ENCODE measurements around the gene POM121C.
"Not testable (repeated sequence)": the region's sequence is repeated elsewhere in the genome, so short reads cannot be mapped to it uniquely, and the experiment has no call there.

Gene POM121C

DNA sequence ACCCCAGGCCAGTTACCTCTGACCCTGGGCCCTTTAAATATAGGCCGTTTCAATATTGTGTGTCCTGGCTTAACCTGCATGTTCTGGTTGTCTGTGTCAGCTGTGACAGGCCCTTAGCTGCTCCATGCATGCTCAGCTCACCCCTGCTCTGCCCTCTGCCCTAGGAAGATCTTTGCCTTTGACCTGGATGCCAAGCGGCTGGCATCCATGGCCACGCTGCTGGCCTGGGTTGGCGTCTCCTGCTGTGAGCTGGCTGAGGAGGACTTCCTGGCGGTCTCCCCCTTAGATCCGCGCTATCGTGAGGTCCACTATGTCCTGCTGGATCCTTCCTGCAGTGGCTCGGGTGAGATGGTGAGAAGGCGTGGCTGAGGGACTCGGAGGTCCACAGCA lies 70.7 kb downstream of the POM121C start:
- not testable (repeated sequence) for DNase-seq (ENCODE audit: low read depth)

DNA sequence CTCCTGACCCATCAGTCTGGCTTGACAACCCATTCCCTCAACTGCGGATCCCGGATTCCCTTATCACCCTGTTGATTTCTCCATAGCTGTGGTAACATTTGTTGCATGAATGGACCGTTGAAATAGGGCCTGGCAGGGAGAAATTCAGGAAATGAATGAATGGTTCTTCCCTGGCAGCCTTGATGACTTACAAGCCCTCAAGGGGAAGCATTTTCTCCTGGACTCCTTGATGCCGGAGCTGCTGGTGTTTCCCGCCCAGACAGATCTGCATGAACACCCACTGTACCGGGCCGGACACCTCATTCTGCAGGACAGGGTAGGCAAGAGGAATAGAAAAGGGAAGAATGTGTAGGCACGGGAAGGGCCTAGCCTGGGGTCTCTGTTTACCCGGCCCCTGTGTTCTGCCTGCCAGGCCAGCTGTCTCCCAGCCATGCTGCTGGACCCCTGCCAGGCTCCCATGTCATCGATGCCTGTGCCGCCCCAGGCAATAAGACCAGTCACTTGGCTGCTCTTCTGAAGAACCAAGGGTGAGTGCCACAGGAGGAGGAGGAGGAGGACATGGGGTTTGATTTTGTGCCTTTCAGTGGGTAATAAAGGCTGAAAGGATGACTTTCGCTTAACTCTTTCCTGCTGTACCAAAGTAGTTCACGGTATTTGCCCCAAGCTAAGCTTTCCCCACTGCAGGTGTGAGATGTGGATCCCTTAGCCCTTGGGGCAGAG lies 71.2 kb downstream of the POM121C start:
- H3K4me3 ChIP-seq (ENCODE audit: low read depth, low read length); DNase-seq (ENCODE audit: low read depth): not testable (repeated sequence)

More for the DNA sequence above, 70.7 kb downstream of the POM121C start:
- H3K4me3 ChIP-seq (ENCODE audit: low read depth, low read length) = not testable (repeated sequence)

DNA sequence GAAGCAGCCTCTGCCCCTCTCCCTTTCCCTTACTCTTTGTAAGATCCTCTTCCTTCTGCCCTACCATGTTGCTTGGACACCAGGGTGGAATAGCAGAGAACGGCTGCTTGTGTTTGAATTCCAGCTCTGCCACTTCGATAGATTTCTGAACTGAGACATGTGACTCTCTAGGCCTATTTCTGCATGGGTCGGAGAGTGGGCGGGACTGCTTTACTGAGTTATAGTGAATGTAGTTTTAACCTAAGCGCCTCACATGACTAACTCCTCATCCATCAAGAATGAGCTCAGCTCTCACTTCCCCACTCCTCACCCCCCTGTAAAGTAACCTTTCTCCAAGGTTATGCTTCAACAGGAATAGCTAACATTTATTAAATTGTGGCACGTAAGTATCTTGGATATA lies 71.9 kb downstream of the POM121C start:
- H3K4me3 ChIP-seq (ENCODE audit: low read depth, low read length); DNase-seq (ENCODE audit: low read depth): not testable (repeated sequence)

DNA sequence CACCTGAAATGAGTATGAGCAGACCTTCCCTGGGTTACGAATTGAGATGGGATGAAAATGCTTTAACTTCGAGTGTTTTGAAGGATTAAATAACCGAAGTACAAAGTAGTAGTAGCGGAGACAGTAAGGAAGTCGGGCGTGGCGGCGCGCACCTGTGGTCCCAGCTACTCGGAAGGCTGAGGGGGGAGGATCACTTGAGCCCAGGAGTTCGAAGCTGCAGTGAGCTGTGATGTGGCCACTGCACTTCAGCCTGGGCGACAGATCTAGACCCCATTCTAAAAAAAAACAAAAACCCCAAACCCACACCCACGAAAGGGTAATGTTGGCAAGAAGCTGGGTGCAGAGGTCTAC lies 75.3 kb downstream of the POM121C start:
- H3K4me3 ChIP-seq (ENCODE audit: low read depth, low read length); DNase-seq (ENCODE audit: low read depth): not testable (repeated sequence)

DNA sequence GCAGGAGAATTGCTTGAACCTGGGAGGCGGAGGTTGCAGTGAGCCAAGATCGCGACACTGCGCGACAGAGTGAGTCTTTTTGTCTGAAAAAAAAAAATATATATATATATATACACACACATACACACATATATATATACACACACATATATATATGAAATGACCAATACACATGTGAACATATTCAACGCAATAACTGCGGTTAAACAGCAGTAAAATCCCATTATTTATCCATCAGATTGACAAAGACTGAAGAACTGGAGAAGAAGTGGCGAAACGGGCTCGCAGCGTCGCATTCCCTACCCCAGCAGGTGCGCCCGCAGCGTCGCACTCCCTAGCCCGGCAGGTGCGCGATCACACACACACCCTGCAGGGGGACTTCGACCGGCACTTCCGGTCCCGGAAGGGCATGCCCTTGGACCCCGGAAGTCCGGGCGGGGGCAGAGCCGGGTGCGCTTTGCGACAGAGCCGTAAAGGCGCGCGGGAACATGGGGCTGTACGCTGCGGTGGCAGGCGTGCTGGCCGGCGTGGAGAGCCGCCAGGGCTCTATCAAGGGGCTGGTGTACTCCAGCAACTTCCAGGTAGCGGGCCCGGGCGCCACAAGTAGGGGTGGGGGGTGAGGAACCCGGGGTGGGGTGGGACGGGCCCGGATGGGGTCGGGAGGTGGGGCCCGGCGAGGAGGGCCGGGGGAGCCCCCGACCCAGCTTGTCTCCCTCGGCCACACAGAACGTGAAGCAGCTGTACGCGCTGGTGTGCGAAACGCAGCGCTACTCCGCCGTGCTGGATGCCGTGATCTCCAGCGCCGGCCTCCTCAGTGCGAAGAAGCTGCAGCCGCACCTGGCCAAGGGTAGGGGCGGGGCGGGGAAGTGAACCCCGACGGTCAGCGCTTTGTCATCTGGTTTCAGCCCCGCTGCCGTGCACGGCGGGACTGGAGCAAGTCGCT lies 75.9 kb downstream of the POM121C start:
- not testable (repeated sequence) for DNase-seq (ENCODE audit: low read depth)
- peak overlapping the region; percentile 38 for H3K4me3 ChIP-seq (ENCODE audit: low read depth, low read length)

DNA sequence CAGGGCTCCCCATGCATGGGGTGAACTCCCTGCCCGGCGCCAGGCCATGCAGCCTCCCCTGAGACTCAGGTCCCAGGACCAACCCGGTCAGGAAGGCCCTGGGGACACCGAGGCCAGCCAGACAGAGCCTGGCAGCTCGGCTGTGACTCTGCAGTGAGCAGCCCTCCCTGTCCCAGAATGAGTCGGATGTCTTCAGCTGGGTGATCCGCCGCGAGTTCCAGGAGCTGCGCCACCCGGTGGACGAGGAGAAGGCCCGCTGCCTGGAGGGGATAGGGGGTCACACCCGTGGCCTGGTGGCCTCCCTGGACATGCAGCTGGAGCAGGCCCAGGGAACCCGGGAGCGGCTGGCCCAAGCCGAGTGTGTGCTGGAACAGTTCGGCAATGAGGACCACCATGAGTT lies 81.4 kb downstream of the POM121C start:
- not testable (repeated sequence) for DNase-seq (ENCODE audit: low read depth); H3K4me3 ChIP-seq (ENCODE audit: low read depth, low read length)

DNA sequence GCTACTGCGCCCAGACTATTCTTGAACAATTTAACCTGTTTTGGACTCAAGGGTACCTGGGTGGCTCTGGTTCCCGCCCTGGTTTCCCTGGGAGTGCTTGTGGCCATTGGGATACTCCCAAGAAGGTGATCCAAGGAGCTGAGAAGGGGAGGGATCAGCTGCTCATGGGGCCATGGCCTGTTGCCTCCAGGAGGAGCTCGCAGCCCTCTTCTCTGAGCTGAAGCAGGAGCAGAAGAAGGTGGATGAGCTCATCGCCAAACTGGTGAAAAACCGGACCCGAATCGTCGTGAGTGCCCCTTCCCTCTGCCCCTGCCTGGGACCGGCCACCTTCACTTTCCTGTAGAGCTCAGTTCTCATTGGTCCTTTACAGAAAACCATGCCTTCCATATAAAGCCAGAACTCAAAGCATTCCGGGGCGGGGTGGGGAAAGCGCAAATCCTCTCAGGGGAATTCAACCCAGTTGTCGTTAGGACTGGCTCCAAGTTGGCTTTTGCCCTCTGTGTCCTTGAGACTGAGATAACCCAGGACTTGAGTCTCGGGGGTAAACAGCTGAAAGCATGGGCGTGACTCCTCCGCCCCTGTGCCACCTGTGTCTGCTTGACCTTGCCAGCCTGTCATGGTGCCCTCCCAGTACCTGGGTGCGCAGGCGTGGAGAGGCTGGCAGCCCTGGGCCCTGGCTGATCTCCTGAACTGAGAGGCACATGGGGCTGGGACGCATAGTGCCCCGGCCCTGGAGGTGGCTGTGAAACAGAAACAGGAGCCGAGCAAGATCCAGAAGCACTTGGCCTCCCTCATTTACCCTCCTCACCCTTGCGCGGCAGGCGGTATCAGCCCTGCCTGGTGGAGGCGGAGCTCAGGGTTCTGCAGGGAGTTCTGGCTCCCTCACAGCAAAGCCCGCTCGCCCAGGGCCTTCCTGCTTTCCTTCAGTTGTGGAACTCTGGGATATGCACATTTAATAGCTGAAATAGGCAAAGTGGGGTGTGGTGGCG lies 82.3 kb downstream of the POM121C start:
- DNase-seq (ENCODE audit: low read depth); H3K4me3 ChIP-seq (ENCODE audit: low read depth, low read length): not testable (repeated sequence)

DNA sequence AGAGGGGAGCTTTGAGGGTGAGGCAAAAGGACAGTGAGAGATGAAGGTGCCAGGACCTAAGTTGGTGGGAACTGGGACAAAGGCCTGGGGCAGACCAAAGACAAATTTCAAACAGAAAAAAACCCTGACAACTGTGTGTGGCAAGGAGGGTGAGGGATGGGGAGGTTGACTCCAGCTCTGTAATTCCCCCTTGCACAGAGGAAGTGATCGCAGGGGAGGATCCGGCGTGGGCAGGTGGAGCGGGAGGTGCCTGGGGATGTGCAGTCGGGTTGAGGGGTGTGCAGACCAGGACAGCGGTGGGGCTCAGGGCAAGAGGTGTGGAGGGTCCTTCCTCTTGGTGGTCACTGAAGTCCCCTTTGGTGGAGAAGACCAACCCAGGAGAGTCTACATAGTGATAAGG lies 85.5 kb downstream of the POM121C start:
- not testable (repeated sequence) for DNase-seq (ENCODE audit: low read depth); H3K4me3 ChIP-seq (ENCODE audit: low read depth, low read length)

DNA sequence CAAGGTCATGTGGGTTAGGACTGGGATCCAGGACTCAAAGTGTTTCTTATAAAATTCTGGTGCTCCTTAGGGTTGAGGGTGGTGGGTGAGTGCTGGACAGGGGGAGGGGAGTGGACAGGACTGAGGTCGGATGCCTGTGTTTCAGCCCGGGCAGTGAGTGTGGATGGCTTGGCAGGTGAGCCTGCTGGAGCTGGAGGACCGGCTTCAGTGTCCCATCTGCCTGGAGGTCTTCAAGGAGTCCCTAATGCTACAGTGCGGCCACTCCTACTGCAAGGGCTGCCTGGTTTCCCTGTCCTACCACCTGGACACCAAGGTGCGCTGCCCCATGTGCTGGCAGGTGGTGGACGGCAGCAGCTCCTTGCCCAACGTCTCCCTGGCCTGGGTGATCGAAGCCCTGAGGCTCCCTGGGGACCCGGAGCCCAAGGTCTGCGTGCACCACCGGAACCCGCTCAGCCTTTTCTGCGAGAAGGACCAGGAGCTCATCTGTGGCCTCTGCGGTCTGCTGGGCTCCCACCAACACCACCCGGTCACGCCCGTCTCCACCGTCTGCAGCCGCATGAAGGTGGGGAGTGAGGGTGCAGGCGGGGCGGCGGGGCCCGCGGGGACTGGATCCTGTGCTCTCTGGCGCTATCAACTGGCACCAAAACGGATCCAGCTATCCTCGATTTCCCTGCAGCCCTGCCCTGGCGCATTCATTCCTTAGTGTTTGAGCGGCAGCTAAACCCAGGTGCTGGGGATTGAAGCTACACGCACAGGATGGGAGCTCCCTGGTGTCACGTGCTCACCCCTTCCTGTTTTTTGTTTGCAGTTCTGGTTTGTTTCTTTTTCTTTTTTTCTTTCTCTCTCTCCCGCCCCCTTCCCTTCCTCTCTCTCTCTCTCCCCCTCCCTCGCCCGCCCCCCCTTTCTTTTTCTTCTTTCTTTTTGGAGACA lies 87.1 kb downstream of the POM121C start:
- not testable (repeated sequence) for DNase-seq (ENCODE audit: low read depth); H3K4me3 ChIP-seq (ENCODE audit: low read depth, low read length)

DNA sequence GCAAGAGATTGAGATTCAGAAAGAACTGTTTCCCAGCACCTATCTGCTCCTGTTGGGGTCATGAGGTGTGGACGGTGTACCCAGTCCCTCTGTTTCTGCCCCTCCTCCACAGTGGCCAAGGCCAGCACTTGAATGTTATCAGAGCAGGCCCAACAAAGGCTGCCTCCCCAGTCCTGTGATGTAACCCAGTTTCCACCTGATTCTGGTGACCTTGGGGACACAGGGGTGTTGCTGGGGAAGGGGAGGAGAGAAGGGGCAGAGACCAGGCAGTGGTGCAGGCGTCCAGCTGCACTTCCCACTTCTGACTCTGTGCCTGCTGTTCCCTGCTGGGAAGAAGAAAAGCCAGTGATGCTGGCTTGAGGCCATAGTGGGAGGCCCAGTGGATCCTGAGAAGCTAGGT lies 88.2 kb downstream of the POM121C start:
- H3K4me3 ChIP-seq (ENCODE audit: low read depth, low read length); DNase-seq (ENCODE audit: low read depth): not testable (repeated sequence)

DNA sequence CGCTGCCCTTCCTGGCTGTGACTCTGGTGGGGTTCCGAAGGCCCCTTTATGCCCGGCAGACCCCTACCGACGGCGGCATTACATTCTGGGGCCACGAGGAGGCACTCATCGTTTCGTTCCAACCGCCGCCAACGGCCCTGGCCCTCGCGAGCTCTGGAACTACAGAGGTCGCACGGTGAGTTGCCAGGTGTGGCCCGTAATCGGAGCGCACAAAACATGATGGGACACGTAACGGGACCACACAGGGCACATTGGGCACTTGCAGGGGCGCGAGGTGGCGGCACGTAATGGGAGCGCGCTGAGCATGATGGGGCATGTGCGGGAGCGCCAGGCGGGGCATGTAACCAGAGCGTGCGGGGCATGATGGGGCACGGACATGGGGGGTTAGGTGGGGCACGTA lies 90.8 kb downstream of the POM121C start, which contains the start of gene TRIM73:
TRIM73 (plus strand) TSS at position 301 of the 400 bp plus-strand sequence. CDS start 3,305 bp downstream, outside the sequence.
- DNase-seq (ENCODE audit: low read depth); H3K4me3 ChIP-seq (ENCODE audit: low read depth, low read length): not testable (repeated sequence)

DNA sequence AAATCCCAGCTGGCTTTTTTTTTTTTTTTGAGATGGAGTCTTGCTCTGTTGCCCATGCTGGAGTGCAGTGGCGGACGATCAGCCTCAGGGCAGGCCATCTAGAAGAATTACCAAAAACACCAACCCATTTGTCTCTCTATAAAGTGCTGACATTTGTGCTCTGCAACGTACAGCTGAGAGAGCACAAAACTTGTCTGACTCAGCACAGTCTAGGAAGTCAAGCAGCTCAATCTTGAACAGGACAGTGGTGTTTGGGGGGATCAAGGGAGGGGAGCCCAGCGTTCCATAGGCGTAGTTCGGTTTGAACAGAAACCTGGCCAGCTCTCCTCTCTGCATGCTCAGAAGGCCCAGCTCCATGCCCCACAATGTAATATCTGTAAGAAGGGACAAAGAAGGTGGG lies 92.9 kb downstream of the POM121C start:
- H3K4me3 ChIP-seq (ENCODE audit: low read depth, low read length); DNase-seq (ENCODE audit: low read depth): not testable (repeated sequence)

DNA sequence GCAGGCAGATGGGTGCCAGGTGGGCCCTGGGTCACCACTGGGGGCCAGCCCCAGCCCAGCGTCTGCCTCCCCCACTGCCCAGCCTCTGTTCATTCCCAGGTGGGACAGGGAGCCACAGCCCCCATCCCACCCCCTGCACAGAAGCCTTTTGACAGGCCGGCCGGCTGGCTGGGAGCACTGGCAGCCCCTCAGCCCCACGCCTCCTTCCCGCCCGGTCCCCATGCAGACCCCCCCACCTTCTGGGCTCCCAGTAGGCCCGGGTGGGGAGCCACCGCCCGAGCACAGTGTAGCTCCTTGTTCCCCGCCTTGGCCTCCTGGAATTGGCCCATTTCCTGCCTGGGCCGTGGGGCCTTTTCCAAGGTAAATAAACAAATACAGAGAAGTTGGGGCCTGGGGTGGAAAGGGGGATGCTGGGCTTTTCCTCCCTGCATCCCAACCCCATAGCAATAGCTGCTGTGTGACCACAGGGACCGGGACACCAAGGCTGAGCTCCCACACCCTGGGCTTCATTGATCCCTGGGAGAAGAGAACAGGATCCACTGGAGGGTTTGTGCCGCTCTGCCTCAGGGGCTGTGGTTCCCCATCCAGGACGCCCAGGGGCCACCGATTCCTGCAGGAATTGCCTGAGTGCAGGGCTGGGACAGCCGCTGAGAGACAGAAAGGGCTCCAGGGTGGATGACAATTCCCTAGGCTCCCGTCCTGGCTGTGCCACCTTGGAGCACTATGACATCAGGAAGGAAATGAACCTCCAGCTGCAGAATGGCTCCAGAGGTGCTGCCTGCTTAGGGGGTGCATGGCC lies 111.4 kb downstream of the POM121C start:
- DNase-seq (ENCODE audit: low read depth); H3K4me3 ChIP-seq (ENCODE audit: low read depth, low read length): not testable (repeated sequence)

DNA sequence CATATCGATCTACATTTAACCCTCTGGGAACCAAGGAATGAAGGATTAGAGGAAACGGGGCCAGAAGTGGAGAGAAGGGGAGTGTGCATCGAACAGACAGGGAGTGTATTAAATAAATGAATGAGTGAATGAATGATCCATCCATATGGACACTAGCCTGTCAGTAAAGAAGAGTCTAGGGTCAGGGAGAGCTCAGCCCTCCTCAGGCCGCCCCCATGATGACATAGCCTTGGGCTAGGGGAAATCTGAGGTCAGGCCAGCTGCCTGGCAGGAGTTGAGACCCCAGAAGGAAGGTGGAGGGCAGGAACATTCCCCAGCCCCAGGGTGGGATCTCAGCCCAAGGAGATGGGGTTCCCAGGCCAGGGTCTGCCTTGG lies 112.0 kb downstream of the POM121C start:
- not testable (repeated sequence) for DNase-seq (ENCODE audit: low read depth); H3K4me3 ChIP-seq (ENCODE audit: low read depth, low read length)

DNA sequence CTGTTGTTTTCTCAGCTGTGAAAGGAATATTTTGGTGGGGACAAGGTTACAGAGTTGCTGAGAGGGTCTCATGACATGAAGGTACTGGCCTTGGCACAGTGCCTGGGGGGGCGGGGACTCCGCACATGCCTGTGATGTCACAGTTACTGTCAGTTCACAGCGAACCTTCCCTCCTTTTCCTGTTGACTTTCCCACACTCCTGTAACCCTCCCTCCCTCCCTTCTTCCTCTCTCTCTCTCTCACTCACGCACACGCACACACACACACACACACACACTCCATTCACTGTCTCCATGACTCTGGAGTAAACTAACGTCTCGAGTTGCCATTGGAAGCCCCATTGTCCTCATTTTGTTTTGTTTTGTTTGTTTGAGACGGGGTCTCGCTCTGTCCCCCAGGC lies 118.8 kb downstream of the POM121C start:
- not testable (repeated sequence) for H3K4me3 ChIP-seq (ENCODE audit: low read depth, low read length); DNase-seq (ENCODE audit: low read depth)
